ENCODE measurements around the gene PRDM1.

DNA sequence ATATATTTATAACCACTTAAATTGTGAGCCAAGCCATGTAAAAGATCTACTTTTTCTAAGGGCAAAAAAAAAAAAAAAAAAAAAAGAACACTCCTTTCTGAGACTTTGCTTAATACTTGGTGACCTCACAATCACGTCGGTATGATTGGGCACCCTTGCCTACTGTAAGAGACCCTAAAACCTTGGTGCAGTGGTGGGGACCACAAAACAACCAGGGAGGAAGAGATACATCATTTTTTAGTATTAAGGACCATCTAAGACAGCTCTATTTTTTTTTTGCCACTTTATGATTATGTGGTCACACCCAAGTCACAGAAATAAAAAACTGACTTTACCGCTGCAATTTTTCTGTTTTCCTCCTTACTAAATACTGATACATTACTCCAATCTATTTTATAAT lies 22.9 kb downstream of the PRDM1 start:
- no peak for TF ChIP-seq SIN3A (IDR thresholded peaks at IDR 0.05; ENCODE audit: borderline replicate concordance, low read depth, low read length)
- no peak for TF ChIP-seq MXI1 (IDR thresholded peaks at IDR 0.05; ENCODE audit: low read depth, low read length)
- TF ChIP-seq, protein P1, sequence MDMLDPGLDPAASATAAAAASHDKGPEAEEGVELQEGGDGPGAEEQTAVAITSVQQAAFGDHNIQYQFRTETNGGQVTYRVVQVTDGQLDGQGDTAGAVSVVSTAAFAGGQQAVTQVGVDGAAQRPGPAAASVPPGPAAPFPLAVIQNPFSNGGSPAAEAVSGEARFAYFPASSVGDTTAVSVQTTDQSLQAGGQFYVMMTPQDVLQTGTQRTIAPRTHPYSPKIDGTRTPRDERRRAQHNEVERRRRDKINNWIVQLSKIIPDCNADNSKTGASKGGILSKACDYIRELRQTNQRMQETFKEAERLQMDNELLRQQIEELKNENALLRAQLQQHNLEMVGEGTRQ (IDR thresholded peaks at IDR 0.05; ENCODE audit: borderline replicate concordance, low read depth, low read length), result no peak
- TF ChIP-seq, protein P2, sequence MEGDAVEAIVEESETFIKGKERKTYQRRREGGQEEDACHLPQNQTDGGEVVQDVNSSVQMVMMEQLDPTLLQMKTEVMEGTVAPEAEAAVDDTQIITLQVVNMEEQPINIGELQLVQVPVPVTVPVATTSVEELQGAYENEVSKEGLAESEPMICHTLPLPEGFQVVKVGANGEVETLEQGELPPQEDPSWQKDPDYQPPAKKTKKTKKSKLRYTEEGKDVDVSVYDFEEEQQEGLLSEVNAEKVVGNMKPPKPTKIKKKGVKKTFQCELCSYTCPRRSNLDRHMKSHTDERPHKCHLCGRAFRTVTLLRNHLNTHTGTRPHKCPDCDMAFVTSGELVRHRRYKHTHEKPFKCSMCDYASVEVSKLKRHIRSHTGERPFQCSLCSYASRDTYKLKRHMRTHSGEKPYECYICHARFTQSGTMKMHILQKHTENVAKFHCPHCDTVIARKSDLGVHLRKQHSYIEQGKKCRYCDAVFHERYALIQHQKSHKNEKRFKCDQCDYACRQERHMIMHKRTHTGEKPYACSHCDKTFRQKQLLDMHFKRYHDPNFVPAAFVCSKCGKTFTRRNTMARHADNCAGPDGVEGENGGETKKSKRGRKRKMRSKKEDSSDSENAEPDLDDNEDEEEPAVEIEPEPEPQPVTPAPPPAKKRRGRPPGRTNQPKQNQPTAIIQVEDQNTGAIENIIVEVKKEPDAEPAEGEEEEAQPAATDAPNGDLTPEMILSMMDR (IDR thresholded peaks at IDR 0.05), result no peak
- TF ChIP-seq EP300 (IDR thresholded peaks at IDR 0.05; ENCODE audit: borderline replicate concordance in 1 of 2, low read depth in 1 of 2, low read length in 1 of 2), result no peak
- TF ChIP-seq RFX5 (IDR thresholded peaks at IDR 0.05; ENCODE audit: low read length), result no peak
- TF ChIP-seq SMC3 (IDR thresholded peaks at IDR 0.05; ENCODE audit: low read depth, low read length), result no peak
- TF ChIP-seq TAF1 (IDR thresholded peaks at IDR 0.05; ENCODE audit: borderline replicate concordance, low read depth, low read length), result no peak

All from SK-N-SH (cell line).